Gastrocnemius medialis (tissue), 4 donors: Measurements from ENCODE around the gene NARF.

ENCODE experiments used
- CTCF ChIP-seq, 5 experiments: fragments of 450-650 bp in 3 of 5; fragments of 200-600 bp in 2 of 5; sonication (generic) in 2 of 5; IDR thresholded peaks in 4 of 5; conservative IDR thresholded peaks in 1 of 5; 1 replicate in 4 of 5; 2 replicates in 1 of 5; pipeline ENCODE4 v1.5.1; 2016 to 2019; ENCODE audit warnings: antibody characterized with exemption in 5 of 5, mild to moderate bottlenecking in 3 of 5, moderate library complexity in 3 of 5
- POLR2A ChIP-seq, 2 donors: fragments of 450-650 bp; IDR thresholded peaks; one replicate each; pipeline ENCODE4 v1.6.1; 2017; ENCODE audit warnings: antibody characterized with exemption in 2 of 2, mild to moderate bottlenecking in 2 of 2, moderate library complexity in 2 of 2

GRCh38 chr17:82503094-82503727 lies 44.7 kb downstream of the NARF start:
- TF ChIP-seq CTCF (IDR thresholded peaks at IDR 0.05 in 4 of 5, conservative IDR thresholded peaks at IDR 0.05 in 1 of 5) = no peak
- no peak for TF ChIP-seq POLR2A (IDR thresholded peaks at IDR 0.05)
